ENCODE data around the gene PDCL2. TPM values are rescaled to one million over a fixed set of nuclear protein-coding genes. Genes with fewer than 3 reads are reported as not detected.

Gene PDCL2
- total and polyA plus RNA-seq, 9 of the 15 experiments (the other 6 are each of a cell fraction or from before 2014, with no cell fraction given): 0.62 to 2.5 (median 1.2) TPM

DNA sequence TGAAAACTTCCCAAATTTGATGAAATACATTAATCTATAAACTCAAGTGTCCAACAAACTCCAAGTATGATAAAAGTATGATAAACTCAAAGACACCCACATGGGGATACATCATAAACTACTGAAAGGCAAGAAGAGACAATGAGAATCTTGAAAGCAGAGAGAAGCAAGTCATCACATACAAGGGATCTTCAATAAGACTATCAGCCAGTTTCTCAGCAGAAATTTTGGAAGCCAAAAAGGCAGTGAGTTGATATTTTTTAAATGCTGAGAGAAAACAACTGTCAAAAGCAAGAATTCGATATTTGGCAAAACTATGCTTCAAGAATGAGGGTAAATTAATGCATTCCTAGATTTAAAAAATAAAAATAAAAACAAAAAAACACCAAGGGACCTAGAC, 16.5 kb downstream of the PDCL2 start (continued):
- TF ChIP-seq, protein P1, sequence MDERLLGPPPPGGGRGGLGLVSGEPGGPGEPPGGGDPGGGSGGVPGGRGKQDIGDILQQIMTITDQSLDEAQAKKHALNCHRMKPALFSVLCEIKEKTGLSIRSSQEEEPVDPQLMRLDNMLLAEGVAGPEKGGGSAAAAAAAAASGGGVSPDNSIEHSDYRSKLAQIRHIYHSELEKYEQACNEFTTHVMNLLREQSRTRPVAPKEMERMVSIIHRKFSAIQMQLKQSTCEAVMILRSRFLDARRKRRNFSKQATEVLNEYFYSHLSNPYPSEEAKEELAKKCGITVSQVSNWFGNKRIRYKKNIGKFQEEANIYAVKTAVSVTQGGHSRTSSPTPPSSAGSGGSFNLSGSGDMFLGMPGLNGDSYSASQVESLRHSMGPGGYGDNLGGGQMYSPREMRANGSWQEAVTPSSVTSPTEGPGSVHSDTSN (CRISPR knock-in tag; IDR thresholded peaks at IDR 0.05; ENCODE audit: low read depth): no peak
- TF ChIP-seq, protein P1 (tag; conservative IDR thresholded peaks at IDR 0.05; ENCODE audit: low read depth): no peak
- TF ChIP-seq TBP (optimal IDR thresholded peaks at IDR 0.05; ENCODE audit: low read depth, low read length) (no peak), ZBTB17 (CRISPR knock-in tag; IDR thresholded peaks at IDR 0.05) (no peak), TRIM28 (IDR thresholded peaks at IDR 0.05) (peak; percentile 96)

- Histone ChIP-seq H3K27ac (ENCODE audit: extremely low read depth, low read depth, low read length) (no peak overlapping the region), H3K27me3 (ENCODE audit: control insufficient read depth in 2 of 2, insufficient read depth in 2 of 2, low read length in 2 of 2) (no peaks in the 10 kb centered on the region), H3K4me3 (no peak overlapping the region), H3K36me3 (ENCODE audit: control insufficient read depth, insufficient read depth, low read length) (peaks cover 10% of the 10 kb centered on the region; the same call in 2 of the 3 replicates), H3K4me2 (ENCODE audit: insufficient read depth, low read length) (no peak overlapping the region), H3K9ac (ENCODE audit: insufficient read depth in 1 of 2, low read depth in 2 of 2, low read length in 2 of 2) (no peak overlapping the region), H4K20me1 (replicated peaks; ENCODE audit: control insufficient read depth, insufficient read depth, low read length) (no peaks in the 10 kb centered on the region), H2AFZ (ENCODE audit: low read depth, low read length) (no peak overlapping the region), H3K4me1 (replicated peaks in 1 of 2; ENCODE audit: control insufficient read depth in 2 of 2, insufficient read depth in 2 of 2, low read length in 2 of 2) (no peaks in the 10 kb centered on the region), H3K79me2 (ENCODE audit: control insufficient read depth, insufficient read depth, low read length) (no peaks in the 10 kb centered on the region), H3K9me1 (ENCODE audit: control insufficient read depth, insufficient read depth, low read length) (no peaks in the 10 kb centered on the region), H3K9me3 (replicated peaks; ENCODE audit: control insufficient read depth, insufficient read depth, low read depth, low read length) (peaks cover 2% of the 10 kb centered on the region)
- in situ Hi-C loops (cut with MboI) (no loop called here), intact Hi-C loops (cut with micrococcal nuclease) (no loop called here)
- FAIRE-seq: no peak
- DNase-seq (ENCODE audit: extremely low read depth in 1 of 4, low spot score in 3 of 4): no peak
- POLR2A ChIA-PET: interaction anchor here (0.8 kb wide), 1 partner anchor 19 kb away, joined by 3 read pairs; no protein-coding TSS in a partner anchor
- CTCF ChIA-PET (ENCODE audit: low intra/inter-chr PET ratio): no interaction called here
- WGBS (ENCODE audit: insufficient coverage, low coverage, missing lambda C conversion rate): 20% methylated on average over 1 of the region's 1 CpG
- no TSS peak for BruUV-seq (replicated peaks)
- ATAC-seq: no peak
- TF ChIP-seq ATF3 (IDR thresholded peaks at IDR 0.05) (peak; percentile 37; the same call in 1 of the 2 replicates), ATF3 (CRISPR knock-in tag; conservative IDR thresholded peaks at IDR 0.05) (no peak), CBFA2T2 (conservative IDR thresholded peaks at IDR 0.05) (0 out of 2 replicates have a peak, but pooled peaks have one; percentile 16), YY1 (IDR thresholded peaks at IDR 0.05; ENCODE audit: borderline replicate concordance in 1 of 3, control insufficient read depth in 1 of 3, extremely low read depth in 1 of 3, insufficient read depth in 3 of 3, insufficient read length in 1 of 3, insufficient replicate concordance in 2 of 3, low read depth in 1 of 3, low read length in 2 of 3) (no peak)
These were observed 17.8 kb downstream of the PDCL2 start for GRCh38 chr4:55574252-55574651.

Data from K562 (cell line).